DMS 273 treated with DMSO at 0.1 percent for 48 hours (cell line): ENCODE measurements around the gene AMY1B.
"Not testable (repeated sequence)": the region's sequence is repeated elsewhere in the genome, so short reads cannot be mapped to it uniquely, and the experiment has no call there.

Experiments used
- DNase-seq: peaks from one replicate; lab custom pipeline; 2025; lab: John Stamatoyannopoulos, UW

AMY1B gene

DNA sequence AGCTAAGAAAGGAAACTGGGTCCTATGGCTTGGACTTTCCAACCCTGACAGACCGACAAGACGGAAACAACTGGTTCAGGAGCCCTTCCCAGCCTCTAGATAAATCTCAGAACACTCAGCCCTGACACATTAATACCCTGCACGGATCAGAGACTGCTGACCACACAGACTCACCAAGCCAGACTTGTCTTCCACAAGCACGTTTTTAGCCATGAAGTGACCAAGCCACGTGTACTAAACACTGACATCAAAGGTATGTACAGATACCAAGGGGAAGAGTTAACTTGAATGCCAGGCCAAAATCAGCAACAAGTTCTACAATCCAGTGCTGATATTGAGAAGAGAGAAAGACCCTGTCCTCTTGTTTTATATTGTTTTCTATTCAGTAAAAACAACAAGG, at the start of gene AMY1B:
Gene AMY1B, minus strand, starts transcription at position 101 of the 400 bp plus-strand sequence. CDS start 571 bp downstream, outside the sequence.
- DNase-seq = not testable (repeated sequence)

DNA sequence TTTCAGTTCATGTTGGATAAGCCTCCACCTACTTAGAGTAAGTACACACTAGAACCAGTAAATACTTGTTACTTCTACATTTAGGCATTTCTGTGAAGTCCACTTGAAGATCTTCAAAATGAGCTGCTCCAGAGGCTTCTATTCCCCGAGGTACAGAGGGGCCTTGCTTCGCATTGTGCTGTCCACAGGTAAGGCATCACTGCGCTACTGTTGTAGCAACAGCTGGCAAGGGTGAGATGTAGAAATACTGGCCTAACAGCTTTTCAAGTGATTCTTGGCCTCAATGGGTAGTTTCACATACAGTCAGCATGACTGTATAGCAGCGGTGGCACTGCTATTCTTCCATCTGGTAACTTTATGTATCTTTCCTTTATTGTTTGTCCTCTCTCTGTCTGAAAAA, 49.0 kb upstream of the AMY1B start:
- DNase-seq = not testable (repeated sequence)

DNA sequence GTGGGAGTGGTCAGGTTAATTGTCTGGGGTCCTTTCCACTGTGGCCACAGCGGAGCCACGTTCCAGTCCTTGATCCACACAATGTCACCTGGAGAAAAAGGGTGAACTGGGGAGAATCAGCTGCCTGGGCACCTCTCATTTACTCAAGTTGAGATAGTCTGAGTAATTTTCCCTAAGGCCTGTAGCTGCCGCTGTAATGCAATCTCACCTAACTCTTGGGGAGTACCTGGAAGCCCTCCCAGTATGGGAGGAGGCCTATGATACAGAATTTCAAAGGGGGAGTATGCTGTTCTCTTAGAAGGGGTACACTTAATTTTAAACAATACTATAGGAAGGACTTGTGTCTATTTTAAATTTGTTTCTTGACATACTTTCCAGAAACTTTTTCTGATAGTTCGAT, 48.4 kb upstream of the AMY1B start:
- not testable (repeated sequence) for DNase-seq

DNA sequence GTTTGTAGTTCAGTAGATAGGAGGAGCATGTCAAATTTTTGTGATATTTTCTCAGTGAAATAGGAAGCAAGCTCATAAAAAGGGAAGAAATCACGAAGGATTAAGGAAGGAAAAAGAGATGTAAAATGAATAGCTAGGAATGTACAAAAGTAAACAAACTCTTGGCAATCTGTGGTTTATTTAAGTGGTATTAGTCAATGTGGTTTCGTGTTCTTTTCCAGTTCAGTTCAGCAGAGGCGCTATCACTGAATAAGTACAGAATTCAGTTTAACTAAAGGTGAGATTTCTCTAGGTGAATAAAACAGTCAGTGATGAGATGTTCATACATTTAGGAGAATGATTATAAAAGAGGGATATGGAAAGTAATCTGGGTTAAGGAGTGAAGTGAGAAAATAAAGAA, 42.0 kb upstream of the AMY1B start:
- not testable (repeated sequence) for DNase-seq

DNA sequence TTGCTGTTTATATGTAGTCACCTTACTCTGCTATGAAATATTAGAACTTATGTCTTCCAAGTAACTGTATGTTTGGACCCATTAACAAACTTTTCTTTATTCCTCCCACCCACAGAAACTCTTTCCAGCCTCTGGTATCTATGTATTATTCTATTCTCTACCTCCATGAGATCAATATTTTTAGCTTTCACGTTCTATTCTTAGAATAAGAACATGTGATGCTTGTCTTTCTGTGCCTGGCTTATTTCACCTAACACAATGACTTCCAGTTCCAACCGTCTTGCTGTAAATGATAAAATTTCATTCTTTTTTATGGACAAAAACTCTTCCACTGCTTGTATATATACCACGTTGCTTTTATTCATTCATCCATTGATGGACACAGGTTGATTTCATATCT, 39.3 kb upstream of the AMY1B start:
- DNase-seq = not testable (repeated sequence)

DNA sequence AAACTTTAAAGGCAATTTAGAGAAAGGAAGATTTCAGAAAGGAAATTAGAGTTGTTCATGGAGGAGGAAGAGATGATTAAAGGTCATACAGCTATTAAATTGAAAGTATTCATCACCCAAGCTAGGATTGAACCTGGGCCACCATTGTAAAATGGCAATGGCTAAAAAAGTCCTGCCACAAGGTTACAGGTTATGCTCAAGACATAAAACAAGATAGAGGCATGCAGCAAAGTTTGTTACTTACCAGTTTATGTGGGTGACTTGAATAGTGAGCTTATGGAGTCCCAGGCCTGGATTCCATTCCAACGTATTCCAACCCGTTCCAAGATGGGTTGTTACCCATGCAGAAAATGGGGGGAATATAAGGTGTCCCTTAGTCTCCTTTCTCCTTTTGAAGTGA, 25.5 kb upstream of the AMY1B start:
- DNase-seq = not testable (repeated sequence)

DNA sequence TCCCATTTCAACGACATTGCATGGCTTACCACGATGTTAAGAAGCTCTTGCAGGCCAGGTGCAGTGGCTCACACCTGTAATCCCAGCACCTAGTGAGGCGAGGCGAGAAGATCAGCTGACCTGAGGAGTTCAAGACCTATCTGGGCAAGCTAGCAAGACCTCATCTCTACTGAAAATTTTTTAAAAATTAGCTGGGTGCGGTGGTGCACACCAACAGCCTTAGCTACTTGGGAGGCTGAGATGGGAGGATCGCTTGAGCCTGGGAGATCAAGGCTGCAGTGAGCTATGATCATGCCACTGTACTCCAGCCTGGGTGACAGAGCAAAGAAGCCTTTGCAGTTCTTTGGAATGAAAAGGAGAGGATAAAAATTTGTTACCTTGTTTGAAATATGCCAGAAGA, 21.4 kb upstream of the AMY1B start:
- not testable (repeated sequence) for DNase-seq

DNA sequence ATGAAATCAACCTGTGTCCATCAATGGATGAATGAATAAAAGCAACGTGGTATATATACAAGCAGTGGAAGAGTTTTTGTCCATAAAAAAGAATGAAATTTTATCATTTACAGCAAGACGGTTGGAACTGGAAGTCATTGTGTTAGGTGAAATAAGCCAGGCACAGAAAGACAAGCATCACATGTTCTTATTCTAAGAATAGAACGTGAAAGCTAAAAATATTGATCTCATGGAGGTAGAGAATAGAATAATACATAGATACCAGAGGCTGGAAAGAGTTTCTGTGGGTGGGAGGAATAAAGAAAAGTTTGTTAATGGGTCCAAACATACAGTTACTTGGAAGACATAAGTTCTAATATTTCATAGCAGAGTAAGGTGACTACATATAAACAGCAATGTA, 14.4 kb upstream of the AMY1B start:
- not testable (repeated sequence) for DNase-seq

DNA sequence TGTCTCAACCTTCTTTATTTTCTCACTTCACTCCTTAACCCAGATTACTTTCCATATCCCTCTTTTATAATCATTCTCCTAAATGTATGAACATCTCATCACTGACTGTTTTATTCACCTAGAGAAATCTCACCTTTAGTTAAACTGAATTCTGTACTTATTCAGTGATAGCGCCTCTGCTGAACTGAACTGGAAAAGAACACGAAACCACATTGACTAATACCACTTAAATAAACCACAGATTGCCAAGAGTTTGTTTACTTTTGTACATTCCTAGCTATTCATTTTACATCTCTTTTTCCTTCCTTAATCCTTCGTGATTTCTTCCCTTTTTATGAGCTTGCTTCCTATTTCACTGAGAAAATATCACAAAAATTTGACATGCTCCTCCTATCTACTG, 11.7 kb upstream of the AMY1B start:
- not testable (repeated sequence) for DNase-seq

DNA sequence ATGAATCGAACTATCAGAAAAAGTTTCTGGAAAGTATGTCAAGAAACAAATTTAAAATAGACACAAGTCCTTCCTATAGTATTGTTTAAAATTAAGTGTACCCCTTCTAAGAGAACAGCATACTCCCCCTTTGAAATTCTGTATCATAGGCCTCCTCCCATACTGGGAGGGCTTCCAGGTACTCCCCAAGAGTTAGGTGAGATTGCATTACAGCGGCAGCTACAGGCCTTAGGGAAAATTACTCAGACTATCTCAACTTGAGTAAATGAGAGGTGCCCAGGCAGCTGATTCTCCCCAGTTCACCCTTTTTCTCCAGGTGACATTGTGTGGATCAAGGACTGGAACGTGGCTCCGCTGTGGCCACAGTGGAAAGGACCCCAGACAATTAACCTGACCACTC, 5.2 kb upstream of the AMY1B start:
- DNase-seq = not testable (repeated sequence)

DNA sequence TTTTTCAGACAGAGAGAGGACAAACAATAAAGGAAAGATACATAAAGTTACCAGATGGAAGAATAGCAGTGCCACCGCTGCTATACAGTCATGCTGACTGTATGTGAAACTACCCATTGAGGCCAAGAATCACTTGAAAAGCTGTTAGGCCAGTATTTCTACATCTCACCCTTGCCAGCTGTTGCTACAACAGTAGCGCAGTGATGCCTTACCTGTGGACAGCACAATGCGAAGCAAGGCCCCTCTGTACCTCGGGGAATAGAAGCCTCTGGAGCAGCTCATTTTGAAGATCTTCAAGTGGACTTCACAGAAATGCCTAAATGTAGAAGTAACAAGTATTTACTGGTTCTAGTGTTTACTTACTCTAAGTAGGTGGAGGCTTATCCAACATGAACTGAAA, 4.7 kb upstream of the AMY1B start:
- DNase-seq = not testable (repeated sequence)

DNA sequence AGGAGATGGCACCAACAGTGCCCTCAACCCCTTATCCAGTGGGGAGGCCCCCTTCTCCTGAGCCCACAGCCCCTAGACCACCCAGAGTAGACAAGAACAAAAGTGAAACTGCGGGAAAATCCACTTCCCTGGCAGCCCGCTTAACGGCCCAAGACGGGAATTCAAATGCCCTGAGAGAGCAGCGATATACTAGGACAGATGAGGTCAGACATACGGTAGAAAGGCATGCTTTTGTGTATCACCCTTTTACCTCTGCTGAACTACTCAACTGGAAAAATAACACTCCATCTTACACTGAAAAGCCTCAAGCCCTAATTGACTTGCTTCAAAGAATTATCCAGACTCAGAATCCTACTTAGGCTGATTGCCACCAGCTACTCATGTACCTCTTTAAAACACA, 1.4 kb upstream of the AMY1B start:
- not testable (repeated sequence) for DNase-seq

DNA sequence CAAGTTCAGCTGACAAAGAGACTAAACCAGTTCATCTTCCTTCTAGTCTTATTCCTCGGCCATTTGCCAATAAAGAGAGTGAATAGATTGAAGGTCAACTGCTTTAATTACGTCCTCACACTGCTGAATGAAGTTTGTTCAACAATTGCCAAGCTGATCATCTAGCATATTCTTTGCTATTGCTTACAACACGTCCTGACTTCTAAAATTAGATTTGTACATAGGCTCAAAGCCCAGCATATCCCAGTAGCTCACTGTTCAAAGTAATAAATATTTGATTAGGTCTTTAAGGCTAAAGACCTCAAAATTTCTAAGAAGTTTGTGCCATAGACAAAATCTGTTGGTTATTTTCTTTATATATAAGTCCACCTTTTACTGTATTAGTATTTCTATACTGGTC, 19.7 kb downstream of the AMY1B start:
- not testable (repeated sequence) for DNase-seq

DNA sequence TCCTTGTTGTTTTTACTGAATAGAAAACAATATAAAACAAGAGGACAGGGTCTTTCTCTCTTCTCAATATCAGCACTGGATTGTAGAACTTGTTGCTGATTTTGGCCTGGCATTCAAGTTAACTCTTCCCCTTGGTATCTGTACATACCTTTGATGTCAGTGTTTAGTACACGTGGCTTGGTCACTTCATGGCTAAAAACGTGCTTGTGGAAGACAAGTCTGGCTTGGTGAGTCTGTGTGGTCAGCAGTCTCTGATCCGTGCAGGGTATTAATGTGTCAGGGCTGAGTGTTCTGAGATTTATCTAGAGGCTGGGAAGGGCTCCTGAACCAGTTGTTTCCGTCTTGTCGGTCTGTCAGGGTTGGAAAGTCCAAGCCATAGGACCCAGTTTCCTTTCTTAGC, 40.5 kb downstream of the AMY1B start, which contains the start of gene AMY1A:
Gene AMY1A, plus strand, starts transcription at position 301 of the 400 bp plus-strand sequence. CDS start 571 bp downstream, outside the sequence.
- DNase-seq = not testable (repeated sequence)

DNA sequence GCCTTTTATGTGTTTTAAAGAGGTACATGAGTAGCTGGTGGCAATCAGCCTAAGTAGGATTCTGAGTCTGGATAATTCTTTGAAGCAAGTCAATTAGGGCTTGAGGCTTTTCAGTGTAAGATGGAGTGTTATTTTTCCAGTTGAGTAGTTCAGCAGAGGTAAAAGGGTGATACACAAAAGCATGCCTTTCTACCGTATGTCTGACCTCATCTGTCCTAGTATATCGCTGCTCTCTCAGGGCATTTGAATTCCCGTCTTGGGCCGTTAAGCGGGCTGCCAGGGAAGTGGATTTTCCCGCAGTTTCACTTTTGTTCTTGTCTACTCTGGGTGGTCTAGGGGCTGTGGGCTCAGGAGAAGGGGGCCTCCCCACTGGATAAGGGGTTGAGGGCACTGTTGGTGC, 41.9 kb downstream of the AMY1B start:
- not testable (repeated sequence) for DNase-seq

DNA sequence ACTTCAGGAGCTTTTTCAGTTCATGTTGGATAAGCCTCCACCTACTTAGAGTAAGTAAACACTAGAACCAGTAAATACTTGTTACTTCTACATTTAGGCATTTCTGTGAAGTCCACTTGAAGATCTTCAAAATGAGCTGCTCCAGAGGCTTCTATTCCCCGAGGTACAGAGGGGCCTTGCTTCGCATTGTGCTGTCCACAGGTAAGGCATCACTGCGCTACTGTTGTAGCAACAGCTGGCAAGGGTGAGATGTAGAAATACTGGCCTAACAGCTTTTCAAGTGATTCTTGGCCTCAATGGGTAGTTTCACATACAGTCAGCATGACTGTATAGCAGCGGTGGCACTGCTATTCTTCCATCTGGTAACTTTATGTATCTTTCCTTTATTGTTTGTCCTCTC, 45.1 kb downstream of the AMY1B start:
- not testable (repeated sequence) for DNase-seq

DNA sequence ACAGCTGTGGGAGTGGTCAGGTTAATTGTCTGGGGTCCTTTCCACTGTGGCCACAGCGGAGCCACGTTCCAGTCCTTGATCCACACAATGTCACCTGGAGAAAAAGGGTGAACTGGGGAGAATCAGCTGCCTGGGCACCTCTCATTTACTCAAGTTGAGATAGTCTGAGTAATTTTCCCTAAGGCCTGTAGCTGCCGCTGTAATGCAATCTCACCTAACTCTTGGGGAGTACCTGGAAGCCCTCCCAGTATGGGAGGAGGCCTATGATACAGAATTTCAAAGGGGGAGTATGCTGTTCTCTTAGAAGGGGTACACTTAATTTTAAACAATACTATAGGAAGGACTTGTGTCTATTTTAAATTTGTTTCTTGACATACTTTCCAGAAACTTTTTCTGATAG, 45.7 kb downstream of the AMY1B start:
- not testable (repeated sequence) for DNase-seq

DNA sequence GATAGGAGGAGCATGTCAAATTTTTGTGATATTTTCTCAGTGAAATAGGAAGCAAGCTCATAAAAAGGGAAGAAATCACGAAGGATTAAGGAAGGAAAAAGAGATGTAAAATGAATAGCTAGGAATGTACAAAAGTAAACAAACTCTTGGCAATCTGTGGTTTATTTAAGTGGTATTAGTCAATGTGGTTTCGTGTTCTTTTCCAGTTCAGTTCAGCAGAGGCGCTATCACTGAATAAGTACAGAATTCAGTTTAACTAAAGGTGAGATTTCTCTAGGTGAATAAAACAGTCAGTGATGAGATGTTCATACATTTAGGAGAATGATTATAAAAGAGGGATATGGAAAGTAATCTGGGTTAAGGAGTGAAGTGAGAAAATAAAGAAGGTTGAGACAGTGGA, 52.1 kb downstream of the AMY1B start:
- DNase-seq = not testable (repeated sequence)

DNA sequence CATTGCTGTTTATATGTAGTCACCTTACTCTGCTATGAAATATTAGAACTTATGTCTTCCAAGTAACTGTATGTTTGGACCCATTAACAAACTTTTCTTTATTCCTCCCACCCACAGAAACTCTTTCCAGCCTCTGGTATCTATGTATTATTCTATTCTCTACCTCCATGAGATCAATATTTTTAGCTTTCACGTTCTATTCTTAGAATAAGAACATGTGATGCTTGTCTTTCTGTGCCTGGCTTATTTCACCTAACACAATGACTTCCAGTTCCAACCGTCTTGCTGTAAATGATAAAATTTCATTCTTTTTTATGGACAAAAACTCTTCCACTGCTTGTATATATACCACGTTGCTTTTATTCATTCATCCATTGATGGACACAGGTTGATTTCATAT, 54.8 kb downstream of the AMY1B start:
- DNase-seq = not testable (repeated sequence)
